ENCODE data around the gene CCDC144A.

DNA sequence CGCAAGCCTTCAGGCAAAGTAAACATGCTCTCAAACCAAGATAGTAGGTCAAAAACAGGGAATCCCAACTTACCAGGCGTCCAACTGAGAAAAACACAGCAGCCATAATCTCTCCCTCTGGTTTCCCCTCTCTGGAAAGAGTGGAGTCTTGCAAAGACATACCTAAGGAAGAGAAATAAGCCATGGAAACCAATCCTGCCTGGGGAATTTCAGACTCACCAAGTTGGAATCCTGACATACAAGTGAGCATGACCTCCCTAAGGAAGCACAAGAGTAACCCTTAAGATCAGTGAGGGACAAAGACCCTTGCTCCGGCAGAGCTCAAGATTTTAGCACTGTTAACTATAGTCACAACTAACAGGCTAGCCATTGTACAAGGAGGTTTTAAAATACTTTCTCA, 40.5 kb upstream of the CCDC144A start:
- TF ChIP-seq, protein P1, sequence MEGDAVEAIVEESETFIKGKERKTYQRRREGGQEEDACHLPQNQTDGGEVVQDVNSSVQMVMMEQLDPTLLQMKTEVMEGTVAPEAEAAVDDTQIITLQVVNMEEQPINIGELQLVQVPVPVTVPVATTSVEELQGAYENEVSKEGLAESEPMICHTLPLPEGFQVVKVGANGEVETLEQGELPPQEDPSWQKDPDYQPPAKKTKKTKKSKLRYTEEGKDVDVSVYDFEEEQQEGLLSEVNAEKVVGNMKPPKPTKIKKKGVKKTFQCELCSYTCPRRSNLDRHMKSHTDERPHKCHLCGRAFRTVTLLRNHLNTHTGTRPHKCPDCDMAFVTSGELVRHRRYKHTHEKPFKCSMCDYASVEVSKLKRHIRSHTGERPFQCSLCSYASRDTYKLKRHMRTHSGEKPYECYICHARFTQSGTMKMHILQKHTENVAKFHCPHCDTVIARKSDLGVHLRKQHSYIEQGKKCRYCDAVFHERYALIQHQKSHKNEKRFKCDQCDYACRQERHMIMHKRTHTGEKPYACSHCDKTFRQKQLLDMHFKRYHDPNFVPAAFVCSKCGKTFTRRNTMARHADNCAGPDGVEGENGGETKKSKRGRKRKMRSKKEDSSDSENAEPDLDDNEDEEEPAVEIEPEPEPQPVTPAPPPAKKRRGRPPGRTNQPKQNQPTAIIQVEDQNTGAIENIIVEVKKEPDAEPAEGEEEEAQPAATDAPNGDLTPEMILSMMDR (IDR thresholded peaks at IDR 0.05): no peak
- TF ChIP-seq POLR2AphosphoS5 (IDR thresholded peaks at IDR 0.05) (no peak), POLR2A (IDR thresholded peaks at IDR 0.05; ENCODE audit: low read depth) (no peak)
